HL-60 (cell line): ENCODE measurements around the gene PCED1B.

Experiments used
- CTCF ChIP-seq: IDR thresholded peaks from one replicate; pipeline ENCODE4 v1.5.1; 2011; ENCODE audit warnings: low read length, control low read depth, inconsistent platforms; ENCODE audit not compliant: insufficient read depth
- POLR2AphosphoS5 ChIP-seq: IDR thresholded peaks from 2 replicates; pipeline ENCODE4 v1.6.1; 2012; ENCODE audit warnings: low read depth
- REST ChIP-seq: IDR thresholded peaks from 2 replicates; pipeline ENCODE4 v1.6.1; 2012; ENCODE audit warnings: low read depth; ENCODE audit not compliant: insufficient replicate concordance

GRCh38 chr12:47156167-47156736 is 76.8 kb downstream of the PCED1B start:
- TF ChIP-seq REST (no peak), CTCF (no peak), POLR2AphosphoS5 (no peak)
